NCI-H524 treated with DMSO at 0.1 percent for 48 hours (cell line): ENCODE measurements around the gene MAT2B.

ENCODE experiments used
- DNase-seq: peaks from one replicate; lab custom pipeline; 2025; lab: John Stamatoyannopoulos, UW

The MAT2B gene

GRCh38 chr5:163551156-163551555, 45.7 kb downstream of the MAT2B start:
- no peak for DNase-seq

- DNase-seq = no peak
Measured at GRCh38 chr5:163552536-163552935, 47.1 kb downstream of the MAT2B start.

DNA sequence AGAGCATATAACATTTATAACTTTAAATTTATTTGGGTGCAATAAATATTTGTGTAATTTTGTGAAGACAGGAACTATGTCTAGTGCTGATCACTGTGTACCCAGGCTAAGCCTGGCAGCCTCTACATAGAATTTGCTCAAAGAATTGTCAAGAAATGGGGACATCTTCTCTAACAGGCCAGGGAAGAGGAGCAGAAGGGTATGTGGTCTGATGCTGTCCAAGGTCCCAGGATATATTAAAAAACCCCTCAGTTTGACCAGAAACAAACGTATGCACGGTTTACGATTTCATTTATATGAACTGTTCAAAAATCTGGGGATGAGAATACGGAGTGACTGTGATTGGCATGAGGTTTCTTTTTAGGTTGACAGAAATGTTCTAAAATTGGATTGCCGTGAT, 55.9 kb downstream of the MAT2B start:
- no peak for DNase-seq

- no peak for DNase-seq
Measured at GRCh38 chr5:163562071-163562470, 56.7 kb downstream of the MAT2B start.

- no peak for DNase-seq
Measured at GRCh38 chr5:163563112-163563511, 57.7 kb downstream of the MAT2B start.

DNA sequence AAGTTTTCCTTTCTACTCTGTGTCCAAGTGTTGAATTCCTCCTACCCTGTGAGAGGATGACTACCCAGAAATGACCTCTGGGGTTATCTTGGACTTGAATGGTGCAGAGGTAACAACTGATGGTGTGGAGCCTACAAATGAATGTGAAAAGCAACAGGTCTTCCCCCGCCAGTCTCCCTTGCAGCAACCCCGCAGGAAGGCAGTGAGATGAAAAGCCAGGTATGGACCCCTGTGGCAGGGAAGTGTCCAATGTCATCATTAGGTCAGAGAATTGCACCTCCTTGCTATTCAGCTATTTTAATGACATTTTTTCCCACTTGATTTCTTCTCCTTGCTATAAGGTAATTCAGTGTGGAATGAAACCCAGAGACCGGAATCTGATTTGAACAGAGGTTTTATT, 58.5 kb downstream of the MAT2B start:
- DNase-seq = no peak

GRCh38 chr5:163564321-163564938, 59.0 kb downstream of the MAT2B start:
- no peak for DNase-seq

DNA sequence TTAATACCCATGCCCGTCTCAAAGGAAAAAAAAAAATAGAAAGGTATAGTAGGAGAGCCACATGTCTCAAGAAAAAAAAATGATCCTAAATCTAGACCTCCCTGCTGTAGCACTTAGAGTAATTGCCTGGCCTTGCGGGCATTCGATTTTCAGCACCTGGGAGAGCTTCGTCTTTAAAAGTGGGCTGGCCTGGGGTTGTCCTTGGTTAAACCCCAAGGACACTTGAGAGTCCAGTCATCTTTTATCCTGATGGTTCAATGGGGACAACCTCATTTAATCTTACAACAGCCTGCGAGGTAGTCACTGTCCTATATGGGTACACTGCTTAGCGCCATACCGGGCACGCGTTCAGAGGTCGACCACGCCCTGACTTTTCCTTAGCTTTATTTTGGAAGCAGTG, 60.1 kb downstream of the MAT2B start:
- no peak for DNase-seq

DNA sequence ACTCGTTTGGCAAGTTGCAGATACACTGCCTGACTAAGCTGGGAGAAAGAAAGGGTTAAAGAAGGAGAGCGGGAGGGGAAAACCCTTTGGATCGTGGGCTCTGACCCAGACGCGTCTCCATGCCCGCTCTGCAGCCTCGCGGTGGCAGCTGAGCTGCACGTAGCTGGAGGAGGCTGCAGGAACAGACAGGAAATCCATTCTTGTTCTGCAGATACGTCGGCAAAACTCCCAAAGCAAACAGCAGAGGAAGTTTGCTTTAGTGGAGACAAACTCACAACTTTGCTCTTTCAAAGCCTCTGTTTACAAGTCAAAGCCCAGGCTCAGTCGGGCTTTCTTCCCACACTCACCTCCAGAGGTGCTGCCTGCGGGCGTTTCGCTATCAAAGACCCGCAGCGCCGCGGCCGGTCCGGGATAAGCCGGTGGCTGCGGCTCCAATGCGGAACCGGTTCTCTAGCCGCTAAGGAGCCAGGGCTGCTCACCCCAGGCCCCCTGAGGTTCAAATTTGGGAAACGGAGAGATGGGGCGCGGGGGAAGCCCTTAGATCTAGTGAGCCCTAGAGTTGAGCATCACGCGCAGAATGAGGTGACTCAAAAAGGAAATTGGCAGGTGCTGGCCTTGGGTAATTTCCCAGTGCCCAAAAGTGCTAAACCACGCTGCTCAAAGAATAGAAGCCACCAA, 60.7 kb downstream of the MAT2B start:
- no peak for DNase-seq

- DNase-seq = no peak
Measured at GRCh38 chr5:163566678-163567077, 61.3 kb downstream of the MAT2B start.

DNA sequence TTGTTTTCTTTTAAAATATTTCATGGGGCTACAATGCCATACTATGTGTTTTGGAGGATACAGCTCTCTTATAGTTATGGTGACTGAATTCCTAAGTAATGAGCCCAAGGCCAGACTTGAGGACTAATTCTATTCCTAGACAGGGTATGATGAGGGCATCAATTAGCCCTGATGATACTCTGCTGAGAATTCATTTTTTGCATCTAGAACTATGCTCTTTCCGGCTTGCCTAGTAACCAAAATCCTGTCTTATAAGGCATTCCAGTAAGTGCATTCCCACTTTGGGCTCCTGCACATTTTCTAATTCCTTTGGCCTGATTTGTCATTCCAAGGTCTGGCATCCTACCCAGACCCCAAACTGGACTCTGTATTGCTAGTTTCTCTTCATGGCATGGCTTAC, 62.4 kb downstream of the MAT2B start:
- DNase-seq = no peak
